ENCODE data around the gene CDK6. TPM values are rescaled to one million over a fixed set of nuclear protein-coding genes. Genes with fewer than 3 reads are reported as not detected.

The CDK6 gene
- total RNA-seq, 4 donors from 2014 or later: 1.2 to 6.9 (median 2.6) TPM

DNA sequence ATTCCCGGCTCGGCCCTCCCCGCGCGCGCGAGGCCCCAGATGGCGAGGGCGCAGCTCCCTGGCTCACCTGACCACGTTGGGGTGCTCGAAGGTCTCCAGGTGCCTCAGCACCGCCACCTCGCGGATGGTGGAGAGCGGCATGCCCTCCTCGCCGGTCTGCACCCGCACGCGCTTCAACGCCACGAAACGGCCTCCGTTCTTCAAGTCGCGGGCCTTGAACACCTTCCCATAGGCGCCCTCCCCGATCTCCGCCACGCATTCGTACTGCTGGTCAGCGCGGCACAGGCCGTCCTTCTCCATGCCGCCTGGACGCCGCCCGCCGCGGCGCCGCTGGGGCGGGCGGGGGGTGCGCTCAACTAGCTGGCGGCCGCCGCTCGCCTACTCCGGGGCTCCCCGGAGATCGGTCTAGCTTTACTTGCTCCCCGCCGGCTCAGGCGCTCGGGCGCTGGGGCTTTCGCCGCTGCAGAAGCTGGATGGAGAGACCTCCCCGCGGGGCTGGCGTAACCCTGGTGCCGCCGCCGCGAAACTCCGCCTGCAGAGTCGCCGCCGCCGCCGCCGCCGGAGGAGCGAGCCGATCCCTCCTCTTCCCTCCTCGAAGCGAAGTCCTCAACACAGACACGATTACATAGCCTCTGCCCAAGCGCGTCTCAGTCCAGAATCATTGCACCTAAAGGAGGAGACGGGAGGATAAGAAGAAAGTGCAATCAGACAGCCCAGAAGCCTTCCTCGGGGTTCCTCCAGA is 3.2 kb downstream of the CDK6 start:
- Histone ChIP-seq H3K36me3 (no peaks in the 10 kb centered on the region), H3K4me1 (no peaks in the 10 kb centered on the region), H3K27me3 (peaks cover 11 to 56% (median 51%) of the 10 kb centered on the region in 3 donors), H3K9me3 (no peaks in the 10 kb centered on the region), H3K4me3 (peak overlapping the region; percentile 50 to 81 (median 70)), H3K27ac (peak overlapping the region; percentile 74 to 80 (median 76))
- DNase-seq (peak; percentile 35 to 46), ATAC-seq (peak; percentile 51 to 61)
- intact Hi-C loops (cut with DNase I; ENCODE audit: low total_unique reads) (loop anchor here (2.0 to 5.0 kb wide), 2 partner anchors 142 to 211 kb away; no protein-coding TSS in a partner anchor), in situ Hi-C loops (cut with MboI; ENCODE audit: low sequenced_read_pairs in 4 of 4) (loop anchor here in 3 of 4 donors (5.0 to 25.0 kb wide), 3 partner anchors 206 to 221 kb away; no protein-coding TSS in a partner anchor)
- peak in 1 of 2 donors; percentile 20 for TF ChIP-seq POLR2A (IDR thresholded peaks at IDR 0.05)
- TF ChIP-seq, protein P1, sequence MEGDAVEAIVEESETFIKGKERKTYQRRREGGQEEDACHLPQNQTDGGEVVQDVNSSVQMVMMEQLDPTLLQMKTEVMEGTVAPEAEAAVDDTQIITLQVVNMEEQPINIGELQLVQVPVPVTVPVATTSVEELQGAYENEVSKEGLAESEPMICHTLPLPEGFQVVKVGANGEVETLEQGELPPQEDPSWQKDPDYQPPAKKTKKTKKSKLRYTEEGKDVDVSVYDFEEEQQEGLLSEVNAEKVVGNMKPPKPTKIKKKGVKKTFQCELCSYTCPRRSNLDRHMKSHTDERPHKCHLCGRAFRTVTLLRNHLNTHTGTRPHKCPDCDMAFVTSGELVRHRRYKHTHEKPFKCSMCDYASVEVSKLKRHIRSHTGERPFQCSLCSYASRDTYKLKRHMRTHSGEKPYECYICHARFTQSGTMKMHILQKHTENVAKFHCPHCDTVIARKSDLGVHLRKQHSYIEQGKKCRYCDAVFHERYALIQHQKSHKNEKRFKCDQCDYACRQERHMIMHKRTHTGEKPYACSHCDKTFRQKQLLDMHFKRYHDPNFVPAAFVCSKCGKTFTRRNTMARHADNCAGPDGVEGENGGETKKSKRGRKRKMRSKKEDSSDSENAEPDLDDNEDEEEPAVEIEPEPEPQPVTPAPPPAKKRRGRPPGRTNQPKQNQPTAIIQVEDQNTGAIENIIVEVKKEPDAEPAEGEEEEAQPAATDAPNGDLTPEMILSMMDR (IDR thresholded peaks at IDR 0.05 in 4 of 5, conservative IDR thresholded peaks at IDR 0.05 in 1 of 5): peak; percentile 33 to 76 (median 62)

DNA sequence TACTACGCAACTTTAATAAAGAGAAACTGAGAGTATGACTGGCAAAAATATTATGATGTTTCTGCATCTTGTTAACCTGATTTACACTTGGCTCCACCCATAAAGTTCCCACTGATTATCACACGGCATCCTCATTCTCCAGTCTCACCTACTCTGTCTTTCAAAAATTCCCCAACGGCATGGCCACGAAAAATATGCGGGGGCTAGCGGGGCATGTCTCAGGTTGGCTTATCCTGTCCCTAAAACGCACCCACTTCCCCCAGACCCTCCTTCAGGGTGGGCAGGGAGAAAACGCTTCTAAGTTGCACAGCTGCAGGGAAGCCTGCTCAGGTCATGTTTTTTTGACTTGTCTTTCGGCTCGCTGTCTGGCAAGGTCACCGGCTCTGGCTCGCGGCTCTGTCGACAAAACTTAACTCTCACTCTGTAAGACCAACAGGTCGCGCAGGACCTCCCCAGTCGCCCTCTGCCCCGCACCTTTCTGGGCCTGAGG is 3.8 kb downstream of the CDK6 start:
- peak overlapping the region; percentile 74 to 80 (median 76) for H3K27ac ChIP-seq
- H3K36me3 ChIP-seq: no peaks in the 10 kb centered on the region
- H3K4me1 ChIP-seq: no peaks in the 10 kb centered on the region
- ATAC-seq: no peak
- H3K27me3 ChIP-seq: peaks cover 11 to 56% (median 51%) of the 10 kb centered on the region in 3 donors
- H3K4me3 ChIP-seq: peak overlapping the region; percentile 50 to 81 (median 70)
- TF ChIP-seq POLR2A (IDR thresholded peaks at IDR 0.05): no peak
- TF ChIP-seq, protein P1 (IDR thresholded peaks at IDR 0.05 in 4 of 5, conservative IDR thresholded peaks at IDR 0.05 in 1 of 5): no peak
- intact Hi-C loops (cut with DNase I; ENCODE audit: low total_unique reads): loop anchor here (2.0 to 5.0 kb wide), 2 partner anchors 142 to 210 kb away; no protein-coding TSS in a partner anchor
- no peak for DNase-seq
- H3K9me3 ChIP-seq: no peaks in the 10 kb centered on the region
- in situ Hi-C loops (cut with MboI; ENCODE audit: low sequenced_read_pairs in 4 of 4): loop anchor here in 3 of 4 donors (5.0 to 25.0 kb wide), 3 partner anchors 205 to 220 kb away; no protein-coding TSS in a partner anchor

DNA sequence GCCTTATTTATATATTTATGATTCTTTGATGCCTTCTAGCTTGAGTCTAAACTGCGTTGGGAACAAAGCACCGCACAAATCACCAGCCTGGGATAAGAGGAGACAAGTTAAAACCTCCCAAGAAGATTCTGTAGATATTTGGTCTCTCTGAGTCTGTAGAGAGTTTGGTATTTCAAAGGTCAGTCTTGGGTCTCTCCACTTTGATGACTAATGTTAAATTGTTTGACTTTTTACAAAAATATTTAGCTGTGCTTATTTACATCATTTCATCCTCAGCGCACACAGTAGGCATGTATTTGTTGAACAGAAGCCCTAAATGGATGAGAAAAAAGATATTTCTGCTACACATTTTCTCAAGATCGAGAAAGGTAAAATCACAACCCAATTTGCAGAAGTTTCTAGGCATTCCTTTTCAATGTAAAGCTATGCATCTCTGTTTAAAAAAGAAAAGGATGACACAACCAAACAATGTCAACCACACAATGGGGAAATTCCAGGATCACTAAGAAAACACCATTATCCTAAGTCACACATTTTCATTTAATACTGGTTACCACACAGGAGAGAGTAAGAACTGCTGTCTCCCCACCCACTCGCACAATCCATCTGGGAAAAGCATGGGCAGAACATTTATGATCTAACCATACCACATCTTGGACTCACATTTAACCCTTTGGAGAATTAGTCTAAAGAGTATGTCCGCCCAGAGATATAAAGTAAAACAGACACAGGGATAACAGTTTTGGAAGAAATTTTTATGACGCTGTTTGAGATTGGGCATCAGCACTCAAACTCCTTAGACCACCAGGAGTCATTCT is 4.4 kb downstream of the CDK6 start:
- peak overlapping the region; percentile 28 to 78 (median 74) for H3K27ac ChIP-seq
- ATAC-seq: no peak
- in situ Hi-C loops (cut with MboI; ENCODE audit: low sequenced_read_pairs in 4 of 4): loop anchor here in 3 of 4 donors (5.0 to 25.0 kb wide), 3 partner anchors 205 to 220 kb away; no protein-coding TSS in a partner anchor

More for the DNA sequence above, 4.4 kb downstream of the CDK6 start:
- H3K9me3 ChIP-seq: no peaks in the 10 kb centered on the region
- TF ChIP-seq POLR2A (IDR thresholded peaks at IDR 0.05): no peak
- TF ChIP-seq, protein P1 (IDR thresholded peaks at IDR 0.05 in 4 of 5, conservative IDR thresholded peaks at IDR 0.05 in 1 of 5): no peak
- H3K27me3 ChIP-seq: peaks cover 11 to 51% (median 51%) of the 10 kb centered on the region in 3 donors
- H3K4me3 ChIP-seq: peak overlapping the region; percentile 50 to 81 (median 70)
- H3K36me3 ChIP-seq: no peaks in the 10 kb centered on the region
- intact Hi-C loops (cut with DNase I; ENCODE audit: low total_unique reads): loop anchor here (2.0 to 5.0 kb wide), 2 partner anchors 141 to 210 kb away; no protein-coding TSS in a partner anchor
- DNase-seq: no peak
- no peaks in the 10 kb centered on the region for H3K4me1 ChIP-seq
